Brain microvascular endothelial cell (primary cell): ENCODE results near the gene ELMO2.

ENCODE experiments used
- DNase-seq: peaks from one replicate; pipeline ENCODE4 v3.0.0-alpha.2; 2020
- H3K27ac ChIP-seq: fragments of 250-450 bp; sonication (Bioruptor Pico); 2 replicates; pipeline ENCODE4 v1.5.1; 2020; ENCODE audit warnings: mild to moderate bottlenecking, moderate library complexity
- H3K27me3 ChIP-seq: fragments of 250-450 bp; sonication (Bioruptor Pico); replicated peaks from 2 replicates; pipeline ENCODE4 v1.5.1; 2020; ENCODE audit warnings: mild to moderate bottlenecking
- H3K36me3 ChIP-seq: fragments of 250-450 bp; sonication (Bioruptor Pico); replicated peaks from 2 replicates; pipeline ENCODE4 v1.5.1; 2020; ENCODE audit warnings: mild to moderate bottlenecking
- H3K4me3 ChIP-seq: 2 replicates; pipeline ENCODE4 v1.5.1; 2011; ENCODE audit warnings: low read depth, mild to moderate bottlenecking, control low read depth, low read length, moderate library complexity
- CTCF ChIP-seq: IDR thresholded peaks from 2 replicates; pipeline ENCODE4 v1.5.1; 2011; ENCODE audit warnings: low read depth, mild to moderate bottlenecking, moderate library complexity, low read length, control low read depth, inconsistent platforms; ENCODE audit errors: missing control alignments
- in situ Hi-C: cut with HindIII; loops from 2 replicates; pipeline ENCODE4 v1.10.0; 2017; ENCODE audit warnings: low sequenced_read_pairs, low pct_ligation_motif_present

Gene ELMO2

GRCh38 chr20:46333161-46333991 lies 73.0 kb downstream of the ELMO2 start:
- in situ Hi-C loops: no loop called here
- Histone ChIP-seq H3K4me3 (no peak overlapping the region), H3K27ac (no peak overlapping the region), H3K36me3 (no peaks in the 10 kb centered on the region), H3K27me3 (peaks cover 60% of the 10 kb centered on the region)
- DNase-seq: no peak
- TF ChIP-seq CTCF: no peak

GRCh38 chr20:46332373-46333160 lies 73.8 kb downstream of the ELMO2 start:
- no peak for TF ChIP-seq CTCF
- Histone ChIP-seq H3K36me3 (no peaks in the 10 kb centered on the region), H3K27ac (no peak overlapping the region), H3K27me3 (peaks cover 57% of the 10 kb centered on the region), H3K4me3 (no peak overlapping the region)
- in situ Hi-C loops: no loop called here
- DNase-seq: no peak

- no peak for TF ChIP-seq CTCF
- H3K36me3 ChIP-seq: no peaks in the 10 kb centered on the region
- no peak for DNase-seq
- in situ Hi-C loops: no loop called here
- no peak overlapping the region for H3K27ac ChIP-seq
- H3K27me3 ChIP-seq: peaks cover 58% of the 10 kb centered on the region
- H3K4me3 ChIP-seq: no peak overlapping the region
Measured at GRCh38 chr20:46331611-46332361, 74.6 kb downstream of the ELMO2 start.

- TF ChIP-seq CTCF: no peak
- no peak overlapping the region for H3K4me3 ChIP-seq
- no peak for DNase-seq
- no peak overlapping the region for H3K27ac ChIP-seq
- in situ Hi-C loops: no loop called here
- H3K27me3 ChIP-seq: peaks cover 55% of the 10 kb centered on the region
- no peaks in the 10 kb centered on the region for H3K36me3 ChIP-seq
Measured at GRCh38 chr20:46330831-46331371, 75.5 kb downstream of the ELMO2 start.

GRCh38 chr20:46330072-46330763 lies 76.2 kb downstream of the ELMO2 start:
- in situ Hi-C loops: no loop called here
- Histone ChIP-seq H3K27me3 (peaks cover 54% of the 10 kb centered on the region), H3K36me3 (no peaks in the 10 kb centered on the region), H3K27ac (no peak overlapping the region), H3K4me3 (no peak overlapping the region)
- DNase-seq: no peak
- TF ChIP-seq CTCF: no peak
